Raji (cell line): Measurements from ENCODE around the gene IL16.

Source experiments
- POLR2A ChIP-seq: IDR thresholded peaks from 2 replicates; pipeline ENCODE4 v1.6.1; 2011; ENCODE audit warnings: low read depth, low read length, control low read depth; ENCODE audit not compliant: insufficient read depth

Gene IL16

GRCh38 chr15:81196576-81197254, at the start of gene IL16:
Gene IL16, plus strand, starts transcription at chr15:81196879. Its CDS starts 28,521 bp downstream, at chr15:81225400.
- no peak for TF ChIP-seq POLR2A

GRCh38 chr15:81151389-81151788, 45.3 kb upstream of the IL16 start:
- TF ChIP-seq POLR2A = no peak

- no peak for TF ChIP-seq POLR2A
These were observed 44.3 kb upstream of the IL16 start for GRCh38 chr15:81152339-81152738.

GRCh38 chr15:81152799-81153198, 43.9 kb upstream of the IL16 start:
- TF ChIP-seq POLR2A = no peak

GRCh38 chr15:81155375-81156218, 41.1 kb upstream of the IL16 start:
- TF ChIP-seq POLR2A = no peak

- no peak for TF ChIP-seq POLR2A
These were observed 40.4 kb upstream of the IL16 start for GRCh38 chr15:81156324-81156723.

DNA sequence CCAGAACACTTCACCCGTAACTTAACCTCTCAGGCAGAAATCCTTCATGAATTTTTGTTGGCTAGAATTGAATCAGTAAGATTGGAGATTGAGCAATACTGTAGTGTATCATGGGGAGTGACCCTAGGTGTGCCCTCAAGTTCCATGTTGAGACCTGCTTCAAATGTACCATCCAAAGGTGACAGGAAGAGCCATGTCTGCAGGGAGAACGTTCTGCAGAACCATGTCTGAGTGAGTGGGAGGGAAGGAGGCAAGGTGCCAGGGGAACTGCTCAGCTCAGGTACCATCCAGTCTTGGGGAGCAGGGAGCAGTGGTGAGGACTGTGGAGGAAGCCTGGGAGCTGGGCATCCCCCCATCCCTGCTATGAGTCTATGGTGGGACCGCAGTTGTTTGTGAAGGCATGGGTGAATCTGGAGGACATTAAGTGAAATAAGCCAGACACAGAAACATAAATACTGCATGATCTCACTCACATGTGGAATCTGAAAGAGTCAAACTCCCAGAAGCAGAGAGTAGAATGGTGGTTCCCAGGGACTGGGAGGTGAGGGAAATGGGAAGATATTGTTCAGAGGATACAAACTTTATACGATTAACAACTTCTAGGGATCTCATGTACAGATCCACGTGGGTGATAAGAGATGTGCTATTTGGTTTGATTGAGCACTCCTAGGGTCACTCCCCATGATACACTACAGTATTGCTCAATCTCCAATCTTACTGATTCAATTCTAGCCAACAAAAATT, 39.3 kb upstream of the IL16 start:
- TF ChIP-seq POLR2A = no peak

DNA sequence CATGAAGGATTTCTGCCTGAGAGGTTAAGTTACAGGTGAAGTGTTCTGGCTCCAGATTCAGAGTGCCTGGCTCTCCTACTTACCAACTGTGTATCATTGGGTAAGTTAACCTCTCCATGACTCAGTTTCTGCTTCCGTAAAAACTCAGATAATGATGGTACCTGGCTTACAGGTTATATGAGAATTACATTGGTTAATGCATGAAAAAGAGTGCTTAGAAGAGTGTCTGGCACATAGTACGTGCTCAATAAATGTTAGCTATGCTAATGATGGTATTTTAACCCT, 38.8 kb upstream of the IL16 start:
- TF ChIP-seq POLR2A = no peak

GRCh38 chr15:81160312-81161159, 36.1 kb upstream of the IL16 start:
- no peak for TF ChIP-seq POLR2A

- TF ChIP-seq POLR2A = no peak
These were observed 35.5 kb upstream of the IL16 start for GRCh38 chr15:81161160-81161673.

DNA sequence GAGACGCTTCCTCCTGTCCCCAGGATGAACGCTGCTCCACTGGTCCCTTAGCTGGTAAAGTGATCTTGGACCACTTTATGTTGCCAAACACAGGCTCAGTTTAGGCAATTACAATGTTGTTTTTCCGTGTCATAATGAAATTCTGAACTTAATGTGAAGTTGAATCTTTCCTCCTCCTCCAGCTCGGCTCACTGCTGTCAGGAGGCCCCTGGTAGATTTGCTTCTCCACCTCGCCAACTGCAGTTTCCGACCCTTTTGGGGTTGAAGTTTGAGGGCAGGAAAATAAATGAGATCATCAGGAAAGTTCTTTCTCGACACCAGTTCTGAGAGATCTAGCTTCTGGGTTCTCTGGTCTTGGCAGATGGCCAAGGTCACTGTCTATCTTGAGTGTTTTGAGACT, 34.8 kb upstream of the IL16 start:
- no peak for TF ChIP-seq POLR2A

DNA sequence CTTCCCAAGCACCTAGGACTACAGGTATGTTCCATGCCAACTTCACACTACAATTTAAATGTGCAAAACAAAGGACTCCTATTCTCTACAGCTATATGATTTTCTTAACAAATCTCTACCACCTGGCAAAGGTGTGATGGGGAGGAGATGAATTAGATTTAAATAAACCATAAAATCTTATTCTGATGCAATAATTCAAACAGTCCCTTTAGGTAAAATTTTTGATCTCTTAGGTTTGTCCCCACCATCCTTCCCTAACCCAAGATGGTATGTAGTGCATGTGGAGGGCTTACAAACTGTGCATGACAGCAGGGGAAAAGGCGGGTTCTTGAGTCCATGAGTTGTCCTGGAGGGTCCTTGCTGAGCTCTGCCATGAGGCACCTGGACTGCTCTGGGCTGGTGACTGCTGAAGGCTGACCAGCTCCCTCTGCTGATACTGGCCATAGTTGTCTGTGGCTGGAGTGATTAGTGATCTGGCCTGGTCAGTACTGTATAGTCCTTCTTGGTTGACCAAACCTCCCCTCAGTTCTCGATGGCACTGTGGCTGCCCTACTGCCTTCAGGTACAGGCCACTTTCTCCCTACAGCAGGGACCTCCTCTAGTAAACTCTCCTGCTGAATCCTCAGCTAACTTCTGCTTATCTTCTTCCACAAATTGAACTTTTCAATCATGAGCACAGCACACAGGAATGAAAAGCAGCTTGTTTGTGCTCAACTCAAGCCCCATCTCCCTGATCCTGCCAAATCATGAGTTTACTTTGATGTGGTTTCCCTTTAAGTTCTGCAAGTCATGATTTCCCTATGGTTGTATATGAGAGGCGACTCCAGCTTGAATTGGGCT, 32.5 kb upstream of the IL16 start:
- TF ChIP-seq POLR2A = no peak

DNA sequence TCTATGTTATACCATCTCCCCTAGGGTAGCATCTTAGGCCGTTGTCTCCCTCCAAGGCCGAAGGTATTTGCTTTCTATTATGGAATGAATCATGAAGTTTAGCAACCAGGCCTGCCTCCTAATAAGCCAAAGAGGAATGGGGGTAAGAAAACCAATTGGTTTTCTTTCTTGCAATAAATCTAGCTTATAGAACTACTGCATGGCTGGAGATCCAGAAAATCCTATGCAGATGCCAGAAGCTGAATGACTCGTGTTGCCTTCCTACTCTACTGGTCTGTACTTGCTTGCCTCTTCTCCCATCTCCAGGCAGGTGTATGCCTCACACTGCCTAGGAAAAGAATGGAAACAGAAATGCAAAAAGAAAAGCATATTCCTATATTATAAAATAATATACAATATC, 31.1 kb upstream of the IL16 start:
- TF ChIP-seq POLR2A = no peak
